IMR-90 (cell line): Measurements from ENCODE around the gene TSTD2. TPM values are rescaled to one million over a fixed set of nuclear protein-coding genes. Genes with fewer than 3 reads are reported as not detected.
"Not testable (repeated sequence)": the region's sequence is repeated elsewhere in the genome, so short reads cannot be mapped to it uniquely, and the experiment has no call there.

Experiments
- ATAC-seq: fragments of 200-7000 bp; cut with Tn5 transposase; 2 replicates; pipeline ENCODE4 v1.9.1; 2020; ENCODE audit warnings: low read depth, mild to moderate bottlenecking, moderate library complexity
- BruUV-seq: library from RNA; stranded (reverse); fragments of 400-500 nt; replicated peaks from 2 replicates; lab custom pipeline; 2021; lab: Mats Ljungman, UMichigan
- CTCF ChIA-PET: fragments of 300-600 bp; formaldehyde crosslinking; extraction: SDS; loops from one replicate; lab custom pipeline; 2021; ENCODE audit warnings: antibody characterized with exemption; lab: Yijun Ruan, JAX
- POLR2A ChIA-PET: fragments of 300-600 bp; sonication (Branson Sonifier 250); formaldehyde crosslinking; loops from one replicate; lab custom pipeline; 2022; ENCODE audit warnings: antibody characterized with exemption; ENCODE audit not compliant: unreplicated experiment; lab: Charles Lee
- DNase-seq: peaks from one replicate; pipeline ENCODE4 v3.0.0; 2013
- H2AFZ ChIP-seq: replicated peaks from 2 replicates; pipeline ENCODE3; 2013; ENCODE audit warnings: low read length, mild to moderate bottlenecking; ENCODE audit not compliant: poor library complexity
- H2AK5ac ChIP-seq: 2 replicates; pipeline ENCODE4 v1.6.1; 2013; ENCODE audit warnings: low read depth, low read length, inconsistent platforms
- H2AK9ac ChIP-seq: replicated peaks from 2 replicates; pipeline ENCODE3; 2013; ENCODE audit warnings: mild to moderate bottlenecking, low read depth, low read length, moderate library complexity; ENCODE audit not compliant: poor library complexity
- H2BK120ac ChIP-seq: 2 replicates; pipeline ENCODE4 v1.6.1; 2013; ENCODE audit warnings: low read depth, low read length, inconsistent platforms
- H2BK15ac ChIP-seq: 3 replicates; pipeline ENCODE4 v1.6.1; 2013; ENCODE audit warnings: low read depth, low read length, inconsistent platforms
- H2BK20ac ChIP-seq: 2 replicates; pipeline ENCODE4 v1.6.1; 2013; ENCODE audit warnings: low read depth, mild to moderate bottlenecking, inconsistent platforms, low read length, moderate library complexity
- H2BK5ac ChIP-seq: 2 replicates; pipeline ENCODE4 v1.6.1; 2013; ENCODE audit warnings: mild to moderate bottlenecking, low read depth, low read length, inconsistent platforms; ENCODE audit not compliant: poor library complexity, severe bottlenecking
- H3K14ac ChIP-seq: replicated peaks from 2 replicates; pipeline ENCODE4 v1.6.1; 2013; ENCODE audit warnings: low read depth, low read length, inconsistent platforms
- H3K18ac ChIP-seq: 2 replicates; pipeline ENCODE4 v1.6.1; 2013; ENCODE audit warnings: low read depth, low read length, control low read depth
- H3K23ac ChIP-seq: 2 replicates; pipeline ENCODE4 v1.6.1; 2013; ENCODE audit warnings: low read depth, low read length, inconsistent platforms
- H3K27ac ChIP-seq: 2 replicates; pipeline ENCODE4 v1.5.1; 2013; ENCODE audit warnings: mild to moderate bottlenecking, control low read depth, low read length; ENCODE audit not compliant: insufficient read depth
- H3K27me3 ChIP-seq: 2 replicates; pipeline ENCODE4 v1.6.1; 2013; ENCODE audit warnings: low read length; ENCODE audit not compliant: control insufficient read depth, insufficient read depth
- H3K36me3 ChIP-seq: 2 replicates; pipeline ENCODE4 v1.6.1; 2013; ENCODE audit warnings: low read length, mixed read lengths; ENCODE audit not compliant: control insufficient read depth, insufficient read depth
- H3K4ac ChIP-seq: 2 replicates; pipeline ENCODE4 v1.6.1; 2013; ENCODE audit warnings: low read depth, low read length, inconsistent platforms
- H3K4me1 ChIP-seq: 2 replicates; pipeline ENCODE4 v1.6.1; 2013; ENCODE audit warnings: low read length, mixed read lengths; ENCODE audit not compliant: control insufficient read depth, insufficient read depth
- H3K4me2 ChIP-seq: 2 replicates; pipeline ENCODE4 v1.6.1; 2013; ENCODE audit warnings: low read depth, mild to moderate bottlenecking, control low read depth, low read length, moderate library complexity
- H3K4me3 ChIP-seq: 2 replicates; pipeline ENCODE4 v1.5.1; 2013; ENCODE audit warnings: low read depth, mild to moderate bottlenecking, control low read depth, low read length, moderate library complexity; ENCODE audit not compliant: insufficient read depth
- H3K56ac ChIP-seq: 2 replicates; pipeline ENCODE4 v1.6.1; 2013; ENCODE audit warnings: low read length, inconsistent platforms; ENCODE audit not compliant: insufficient read depth; ENCODE audit errors: extremely low read depth
- H3K79me1 ChIP-seq, 2 experiments: 2 replicates each; pipeline ENCODE4 v1.6.1; 2013; ENCODE audit warnings: low read length in 2 of 2, inconsistent platforms in 1 of 2, low read depth in 1 of 2
- H3K9ac ChIP-seq: 2 replicates; pipeline ENCODE4 v1.6.1; 2013; ENCODE audit warnings: low read depth, low read length, control low read depth
- H3K9me1 ChIP-seq: 2 replicates; pipeline ENCODE4 v1.6.1; 2013; ENCODE audit warnings: low read length, inconsistent platforms; ENCODE audit not compliant: insufficient read depth
- H3K9me3 ChIP-seq: 2 replicates; pipeline ENCODE4 v1.6.1; 2013; ENCODE audit warnings: low read length; ENCODE audit not compliant: control insufficient read depth, insufficient read depth
- H4K20me1 ChIP-seq: 2 replicates; pipeline ENCODE4 v1.6.1; 2013; ENCODE audit warnings: low read length, inconsistent platforms; ENCODE audit not compliant: insufficient read depth
- H4K5ac ChIP-seq: 2 replicates; pipeline ENCODE4 v1.6.1; 2013; ENCODE audit warnings: mild to moderate bottlenecking, low read depth, low read length, control low read depth
- H4K8ac ChIP-seq, 2 experiments: 2 replicates each; pipeline ENCODE4 v1.6.1; 2013; ENCODE audit warnings: low read depth in 2 of 2, low read length in 2 of 2, control low read depth in 1 of 2, inconsistent platforms in 1 of 2
- H4K91ac ChIP-seq: 2 replicates; pipeline ENCODE4 v1.6.1; 2013; ENCODE audit warnings: low read depth, low read length, inconsistent platforms; ENCODE audit not compliant: insufficient read depth
- WGBS, 2 experiments: methylation state at CpG; one replicate each; pipeline versions ENCODE4 v1.1.5 to v1.1.7; 2013; ENCODE audit warnings: missing lambda C conversion rate in 2 of 2; ENCODE audit not compliant: insufficient read length in 1 of 2; ENCODE audit errors: extremely low coverage in 2 of 2; 5-methylcytosine and 5-hydroxymethylcytosine counted together
- dilution Hi-C: fragments of 300-500 bp; cut with HindIII; formaldehyde crosslinking; loops from one replicate; pipeline ENCODE4 v1.14.3; 2018; ENCODE audit warnings: low sequenced_read_pairs; ENCODE audit not compliant: unreplicated experiment
- in situ Hi-C: fragments of 300-500 bp; cut with MboI; formaldehyde crosslinking; loops from 3 replicates; pipeline ENCODE4 v1.14.3; 2019; ENCODE audit warnings: low sequenced_read_pairs, inconsistent platforms, mixed read lengths
- intact Hi-C: fragments of 100-400 bp; cut with micrococcal nuclease; formaldehyde crosslinking; loops from 2 replicates; pipeline ENCODE4 v1.10.0; 2022
- polyA plus RNA-seq, 3 experiments: library from polyadenylated mRNA; depleted of rRNA; stranded (reverse); fragments of >200 nt; gene quantifications; 2 replicates each; pipeline ENCODE4 v1.2.3, GENCODE V29; 2012; ENCODE audit warnings: low replicate concordance in 1 of 3
- total RNA-seq: library from RNA; depleted of rRNA; stranded (reverse); fragments of >200 nt; gene quantifications from 2 replicates; pipeline ENCODE4 v1.2.3, GENCODE V29; 2012

Gene TSTD2
- total and polyA plus RNA-seq, 2 of the 4 experiments (the other 2 are of a cell fraction) = 11.2 to 16.3 TPM

- BruUV-seq, CTCF ChIA-PET, dilution Hi-C loops: not testable (repeated sequence)
Measured at GRCh38 chr9:97574101-97574571, 59.0 kb downstream of the TSTD2 start.

More at GRCh38 chr9:97574101-97574571, 59.0 kb downstream of the TSTD2 start:
- H2BK20ac ChIP-seq, H3K9me3 ChIP-seq, POLR2A ChIA-PET, H4K91ac ChIP-seq, H2AK9ac ChIP-seq, H3K14ac ChIP-seq, H3K4me3 ChIP-seq, H2BK120ac ChIP-seq, in situ Hi-C loops, H3K79me1 ChIP-seq, H4K20me1 ChIP-seq, H3K27ac ChIP-seq, H3K4me2 ChIP-seq, H4K5ac ChIP-seq, H2BK15ac ChIP-seq, H3K4me1 ChIP-seq, H3K18ac ChIP-seq, H2AK5ac ChIP-seq, H3K4ac ChIP-seq, H3K27me3 ChIP-seq, intact Hi-C loops, H3K9me1 ChIP-seq, H2AFZ ChIP-seq, H3K23ac ChIP-seq, DNase-seq, H3K56ac ChIP-seq, H3K9ac ChIP-seq, H2BK5ac ChIP-seq, H4K8ac ChIP-seq, H3K36me3 ChIP-seq, ATAC-seq: not testable (repeated sequence)
- WGBS, 2 experiments = 70% methylated on average over 2 of the region's 47 CpGs; no CpG with 5 or more reads in 1 of the 2 experiments
